T-helper 9 cell (primary cell): Measurements from ENCODE around the gene BNC2.

Source experiments
- DNase-seq: peaks from one replicate; pipeline ENCODE4 v3.0.0-alpha.2; 2020

BNC2 gene

DNA sequence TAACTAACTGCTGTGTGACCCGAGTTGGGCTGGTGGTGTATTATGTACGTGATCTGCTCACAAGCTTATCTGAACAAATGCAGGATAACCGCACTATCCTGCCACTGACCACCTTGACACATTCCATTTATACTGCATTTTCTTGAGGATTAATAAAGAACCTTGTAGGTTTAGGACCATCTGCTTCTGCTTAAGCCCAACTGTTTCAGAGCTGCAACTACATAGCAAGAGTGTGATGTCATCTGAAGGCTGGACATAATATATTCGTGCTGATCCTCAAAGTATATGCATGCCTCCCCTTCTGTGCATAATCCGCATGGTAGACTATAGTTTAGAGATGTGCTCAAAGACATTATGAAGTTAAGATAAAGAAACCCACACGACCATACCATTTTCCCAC, 435.9 kb downstream of the BNC2 start:
- no peak for DNase-seq

- no peak for DNase-seq
These were observed 437.0 kb downstream of the BNC2 start for GRCh38 chr9:16433494-16433893.

GRCh38 chr9:16431666-16432392, 438.6 kb downstream of the BNC2 start:
- no peak for DNase-seq

GRCh38 chr9:16429671-16430070, 440.8 kb downstream of the BNC2 start:
- DNase-seq, result no peak

DNA sequence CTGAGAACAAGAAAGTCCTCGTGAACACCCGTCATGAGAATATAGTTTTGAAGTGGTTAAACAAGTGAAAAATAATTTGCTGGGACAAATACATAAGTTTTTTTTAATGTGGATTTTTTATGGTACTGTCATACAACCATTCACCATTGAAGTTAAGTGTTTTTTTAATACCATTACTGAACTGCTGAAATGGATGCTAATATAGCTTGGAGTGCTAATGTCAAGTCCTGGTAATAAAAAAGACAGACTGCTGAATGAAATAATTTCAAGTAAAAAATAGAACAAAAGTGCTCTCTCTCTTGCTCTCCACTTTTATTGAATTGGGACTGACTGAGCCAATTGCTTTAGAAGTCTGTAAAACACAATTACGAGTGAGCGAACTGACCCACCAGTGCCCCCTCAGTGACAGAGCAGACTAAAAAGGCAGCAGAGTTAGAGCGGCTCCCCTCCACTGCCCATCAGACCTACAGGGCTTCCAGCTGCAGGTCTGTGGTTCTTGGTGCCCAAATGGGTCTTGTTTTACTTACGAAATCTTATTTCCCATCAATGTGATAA, 442.5 kb downstream of the BNC2 start:
- no peak for DNase-seq

DNA sequence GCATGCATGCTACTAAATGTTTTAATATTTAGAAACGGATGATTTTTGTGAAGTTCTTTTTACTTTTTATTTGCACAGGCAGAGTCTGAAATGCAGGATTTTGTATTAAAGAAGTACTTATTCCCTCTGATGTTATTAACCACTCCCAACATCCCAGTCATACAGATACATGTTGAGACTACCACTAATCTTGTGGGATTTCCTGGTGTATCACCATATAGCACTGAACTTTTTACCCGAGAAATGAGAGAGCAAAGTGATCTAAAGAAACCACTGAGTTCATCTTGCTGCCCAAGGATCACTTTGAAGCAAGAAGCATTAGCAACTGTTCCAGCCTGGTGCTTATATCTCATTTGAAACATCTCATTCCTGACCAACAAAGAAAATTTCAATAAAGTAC, 443.8 kb downstream of the BNC2 start:
- no peak for DNase-seq

DNA sequence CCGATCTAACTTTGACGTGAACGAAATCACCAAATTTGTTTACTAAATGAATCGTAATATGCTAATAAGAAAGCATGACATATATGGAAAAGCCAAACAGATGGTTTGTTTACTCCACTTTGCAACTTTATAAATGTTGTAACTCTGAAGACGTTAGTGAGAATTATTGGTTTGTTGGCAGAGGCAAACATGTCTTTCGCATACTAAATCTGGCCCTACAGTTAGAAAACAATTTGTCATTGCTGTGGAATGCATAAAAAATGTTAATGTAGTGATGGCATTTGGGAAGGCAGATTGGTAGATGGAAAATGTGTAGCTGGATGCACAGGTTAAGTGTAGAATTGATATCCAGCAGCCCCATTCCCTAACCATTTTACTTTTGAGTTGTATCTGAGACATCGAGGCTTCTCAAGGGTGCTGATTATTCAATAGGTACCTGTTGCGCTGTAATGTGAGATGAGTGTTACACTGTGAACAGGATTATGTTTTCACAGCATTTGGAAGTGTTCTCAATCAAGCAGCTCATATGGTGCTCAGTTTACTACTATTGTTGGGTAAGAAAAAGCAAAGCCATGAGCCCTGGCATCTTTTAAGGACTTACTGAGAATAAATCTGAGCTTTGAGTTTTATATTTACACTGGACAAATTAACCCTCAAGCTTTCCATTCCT, 444.8 kb downstream of the BNC2 start:
- DNase-seq, result no peak

DNA sequence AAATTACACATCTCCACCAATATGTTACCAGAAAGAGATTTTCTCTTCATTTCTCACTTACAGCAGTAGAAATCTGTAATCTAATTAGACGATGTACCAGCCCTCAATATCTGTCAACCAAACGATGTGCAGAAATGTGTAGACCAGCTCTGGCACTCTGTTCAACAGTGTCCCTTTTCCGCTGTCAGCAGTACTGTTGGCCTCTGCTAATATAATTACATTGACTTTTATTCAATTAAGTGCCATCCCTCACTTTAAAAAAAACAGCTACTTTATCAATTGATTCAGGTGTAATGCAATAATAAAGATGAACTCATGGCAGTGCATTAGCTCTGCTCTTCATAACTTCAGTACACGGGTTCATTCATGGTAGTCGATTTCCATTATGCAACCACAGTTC, 448.4 kb downstream of the BNC2 start:
- no peak for DNase-seq

- DNase-seq, result no peak
These were observed 448.9 kb downstream of the BNC2 start for GRCh38 chr9:16421532-16421931.

DNA sequence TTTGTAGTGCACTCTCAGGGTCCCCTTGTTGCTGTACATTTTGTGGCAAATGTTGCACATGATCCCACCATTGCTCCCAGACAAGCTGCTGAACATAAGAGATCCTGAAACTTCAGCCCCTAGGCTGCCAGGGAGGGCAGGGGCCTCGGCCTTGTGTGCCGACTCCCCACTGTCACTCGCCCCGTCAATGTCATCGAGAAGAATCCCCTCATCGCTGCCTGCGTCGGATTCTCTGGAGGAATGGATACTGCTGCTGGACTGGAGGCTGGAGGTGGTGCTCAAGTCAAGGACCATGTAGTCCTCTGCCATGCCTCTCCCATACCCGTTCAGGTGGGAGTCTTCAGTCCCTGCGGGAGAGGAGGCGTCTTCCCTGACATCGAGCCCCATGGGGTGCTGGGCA, 451.3 kb downstream of the BNC2 start:
- no peak for DNase-seq

- DNase-seq, result no peak
These were observed 451.7 kb downstream of the BNC2 start for GRCh38 chr9:16418721-16419120.

DNA sequence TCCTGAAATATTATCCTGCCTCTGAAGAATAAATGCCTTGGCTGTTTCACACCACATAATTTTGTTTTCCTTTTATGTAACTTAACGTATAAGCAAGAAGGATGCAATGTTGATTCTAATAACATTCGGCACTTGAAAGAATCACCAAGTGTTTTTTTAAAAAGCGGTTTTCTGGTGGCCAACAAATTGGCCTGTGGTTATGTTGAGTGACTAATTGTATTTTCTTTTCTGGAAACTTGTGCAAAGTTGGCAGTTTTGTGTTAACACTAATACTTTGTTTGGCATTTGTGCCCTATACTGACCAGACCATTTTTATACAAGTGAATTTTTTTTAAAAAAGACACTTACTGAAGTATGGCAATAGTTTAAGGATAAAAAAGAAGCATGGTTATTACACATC, 452.7 kb downstream of the BNC2 start:
- no peak for DNase-seq

DNA sequence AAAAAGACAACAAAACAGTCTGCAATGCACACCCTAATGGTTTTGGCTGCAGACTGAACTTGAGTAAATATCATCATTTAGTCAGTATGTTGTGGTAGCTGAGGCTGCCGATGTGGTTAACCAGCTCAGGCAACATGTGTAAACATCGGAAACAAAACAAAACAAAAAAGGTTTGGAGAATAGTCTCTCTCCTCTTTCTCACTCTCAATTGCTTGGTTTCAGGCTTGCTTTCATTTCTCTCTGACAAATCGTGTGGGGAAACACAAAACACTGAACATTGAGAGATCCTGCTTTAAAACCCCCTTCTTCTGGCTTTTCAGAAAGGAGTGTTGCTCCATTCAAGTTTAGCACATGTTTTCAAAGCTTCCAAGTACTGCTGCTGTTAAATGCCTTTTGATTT, 453.3 kb downstream of the BNC2 start:
- DNase-seq, result no peak

DNA sequence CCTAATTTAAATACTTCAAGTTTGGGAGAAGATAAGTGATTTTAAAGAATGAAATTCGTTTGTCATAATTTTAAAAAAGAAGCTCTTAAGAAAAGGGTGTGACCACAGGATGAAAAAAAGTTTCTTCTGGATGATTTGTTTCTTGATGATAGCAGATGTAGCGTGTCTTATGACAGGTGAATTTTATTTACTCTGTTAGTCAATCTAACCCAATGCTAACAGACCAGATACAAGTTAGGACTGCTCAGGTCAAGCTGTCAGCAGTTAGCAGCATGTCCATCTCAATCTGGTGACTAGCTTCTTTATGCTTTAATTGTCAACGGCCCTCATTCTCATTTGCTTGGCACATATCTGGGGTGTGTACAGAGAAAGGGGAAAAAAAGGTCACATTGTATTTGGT, 456.0 kb downstream of the BNC2 start:
- DNase-seq, result no peak

DNA sequence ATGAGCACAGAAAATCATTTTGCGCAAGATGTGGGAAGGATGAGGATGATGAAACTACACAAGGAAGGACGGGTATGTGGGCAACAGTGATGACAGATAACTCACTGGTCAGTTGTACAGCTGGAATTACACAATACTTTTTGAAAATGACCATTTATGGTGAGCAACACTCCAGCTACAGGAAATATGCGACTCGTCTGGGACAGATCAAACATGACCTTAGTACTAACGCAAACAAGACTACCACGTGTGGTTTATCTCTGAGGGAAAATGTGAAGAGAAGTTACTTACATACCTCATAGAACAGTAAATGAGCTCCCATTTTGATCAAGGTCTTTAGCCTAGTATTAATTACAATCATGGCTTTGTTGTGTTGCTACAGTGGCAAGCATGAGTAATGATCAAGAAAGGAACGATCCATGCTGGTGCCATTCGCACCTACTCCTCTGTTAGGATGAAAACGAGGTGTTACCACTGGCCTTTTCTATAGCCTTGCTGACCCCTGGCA, 456.9 kb downstream of the BNC2 start:
- DNase-seq, result no peak

DNA sequence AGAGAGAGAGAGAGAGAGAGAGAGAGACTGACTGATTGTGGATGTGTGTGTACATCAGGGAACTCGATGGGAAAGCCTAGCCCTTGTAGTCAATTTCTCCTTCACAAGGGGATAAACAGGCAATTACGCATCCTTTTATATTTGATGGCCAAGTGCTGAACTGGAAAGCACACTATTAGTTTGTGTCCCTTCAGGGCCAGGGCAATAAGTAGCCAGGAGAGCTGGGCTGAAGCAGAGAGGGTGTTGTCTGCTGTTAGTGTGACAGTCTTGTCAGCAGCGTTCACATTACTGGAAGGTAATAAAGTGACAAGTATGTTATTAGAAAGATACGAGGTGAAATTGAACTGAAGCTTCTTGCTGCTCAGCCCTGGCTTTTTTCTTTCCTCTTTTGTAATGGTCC, 457.7 kb downstream of the BNC2 start:
- no peak for DNase-seq

GRCh38 chr9:16411311-16411710, 459.2 kb downstream of the BNC2 start:
- no peak for DNase-seq

- no peak for DNase-seq
These were observed 459.7 kb downstream of the BNC2 start for GRCh38 chr9:16410601-16411280.

DNA sequence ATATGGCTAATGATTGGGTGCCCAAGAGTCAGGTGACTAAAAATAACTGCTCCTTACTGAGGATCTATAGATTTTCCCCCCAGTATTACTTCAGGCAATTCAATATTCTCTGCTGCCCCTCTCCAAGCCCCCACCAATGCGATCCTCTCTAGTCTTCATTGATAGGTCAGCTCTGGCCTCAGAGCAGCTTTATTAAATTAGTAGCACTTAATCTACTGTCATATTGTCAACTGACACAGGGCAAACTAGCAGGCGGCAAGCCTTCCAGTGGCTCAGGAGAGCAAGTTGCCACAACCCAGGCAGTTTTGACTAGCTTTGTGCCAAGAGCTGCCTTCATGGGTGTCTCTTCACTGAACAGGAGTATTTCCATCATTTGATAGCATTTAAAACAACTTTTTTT, 462.9 kb downstream of the BNC2 start:
- DNase-seq, result no peak

DNA sequence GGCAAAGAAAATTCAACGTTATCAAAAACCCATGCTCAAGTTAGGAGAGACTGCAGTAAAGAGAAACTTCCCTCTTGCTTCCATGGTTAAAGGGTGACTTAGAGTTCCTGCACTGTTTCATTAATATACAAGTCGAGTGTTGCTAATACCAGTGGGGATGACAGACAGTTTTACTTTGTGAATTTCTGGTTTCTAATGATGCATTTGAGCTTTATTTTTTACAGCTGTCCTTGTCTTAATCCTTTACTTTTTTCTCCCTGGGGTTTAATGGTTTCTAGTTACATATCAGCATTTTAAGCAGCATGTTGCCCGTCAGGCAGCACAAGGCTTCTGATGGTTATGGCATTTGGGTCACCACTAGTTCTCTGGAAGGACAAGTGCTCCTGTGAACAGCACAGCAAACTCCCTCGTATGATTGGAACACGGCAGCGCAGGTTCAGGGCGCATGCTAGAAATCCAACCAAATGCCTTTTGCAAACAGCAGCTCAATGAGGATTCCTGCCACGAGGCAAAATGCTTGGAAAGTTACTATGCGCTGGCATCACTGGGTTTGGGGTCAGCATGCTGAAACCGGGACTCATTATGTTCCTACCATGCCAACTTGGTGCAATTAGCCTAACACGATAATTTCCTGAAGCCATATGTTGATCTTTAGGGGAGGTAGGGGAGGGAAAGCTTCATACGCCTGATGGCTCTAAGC, 463.8 kb downstream of the BNC2 start:
- no peak for DNase-seq

DNA sequence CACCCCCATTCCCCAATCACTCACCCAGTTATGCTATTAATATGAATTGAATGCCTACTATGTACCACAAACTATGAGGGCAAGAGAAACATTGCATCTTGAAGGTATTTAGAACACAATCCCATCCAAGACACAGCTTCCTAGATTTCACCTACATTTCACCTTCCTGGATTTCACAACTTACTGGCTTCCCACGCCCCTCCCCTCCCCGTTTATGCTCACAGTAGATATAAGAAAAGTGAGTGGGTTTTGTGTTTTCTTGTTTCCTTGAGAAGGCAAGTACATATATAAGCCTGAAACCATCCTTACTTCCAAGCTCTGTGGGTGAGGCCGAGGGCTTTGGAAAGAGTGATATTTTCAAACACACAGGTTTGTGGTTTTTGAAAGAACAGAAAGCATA, 465.0 kb downstream of the BNC2 start:
- DNase-seq, result no peak

DNA sequence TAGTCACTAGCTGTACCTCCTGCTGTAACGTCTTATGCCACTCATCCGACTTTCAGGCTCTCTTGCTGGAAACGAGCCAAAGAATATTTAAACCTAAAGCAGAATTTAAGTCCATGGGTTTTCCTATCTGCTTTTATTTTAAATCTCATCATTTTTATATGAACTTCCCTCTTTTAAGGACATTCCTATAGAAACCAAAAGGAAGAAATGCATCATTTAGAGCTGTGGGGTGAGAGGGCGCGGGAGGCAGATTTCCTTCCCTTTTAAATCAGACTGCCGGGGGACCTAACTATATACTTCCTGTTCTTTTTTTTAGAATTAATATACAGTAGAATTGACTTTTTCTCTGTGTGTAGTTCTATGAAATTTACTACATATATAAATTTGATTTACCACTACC, 468.8 kb downstream of the BNC2 start:
- DNase-seq, result no peak

DNA sequence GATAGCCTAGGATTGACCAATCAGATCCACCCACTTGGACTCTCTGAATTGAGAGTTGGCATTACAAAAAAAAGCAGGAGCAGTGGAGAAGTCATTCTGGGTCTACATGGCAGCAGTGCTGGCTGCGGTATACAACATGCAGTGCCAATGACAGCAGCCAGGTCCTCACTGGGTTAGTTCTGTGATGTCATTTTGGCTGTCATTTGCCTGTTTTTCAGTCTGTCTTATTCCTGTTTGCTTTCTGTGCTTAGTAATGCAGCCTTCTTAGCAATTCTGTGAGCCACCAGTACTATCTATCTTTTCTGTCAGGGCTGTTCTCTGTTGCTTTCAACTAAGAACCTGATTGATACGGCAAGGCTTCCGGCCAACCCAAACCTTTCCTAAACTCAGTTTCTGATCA, 471.8 kb downstream of the BNC2 start:
- DNase-seq, result no peak
